Activated CD4-positive, alpha-beta T cell treated with anti-CD3 and anti-CD28 coated beads, Interleukin-2, amount 10 ng/mL, durations not matched to agents 7 days and 5 days (primary cell): ENCODE results near the gene PRKN. TPM values are rescaled to one million over a fixed set of nuclear protein-coding genes. Genes with fewer than 3 reads are reported as not detected.

Experiments
- CTCF ChIA-PET: fragments of 350-600 bp; sonication (Branson Sonifier 250); formaldehyde crosslinking; loops from one replicate; lab custom pipeline; 2021; ENCODE audit warnings: antibody characterized with exemption; lab: Charles Lee
- POLR2A ChIA-PET: fragments of 350-600 bp; sonication (Branson Sonifier 250); formaldehyde crosslinking; loops from one replicate; lab custom pipeline; 2021; ENCODE audit warnings: antibody characterized with exemption; lab: Charles Lee
- DNase-seq: peaks from one replicate; pipeline ENCODE4 v3.0.0-alpha.2; 2020
- H3K27ac Mint-ChIP-seq: one replicate; pipeline ENCODE4 v1.8.0; 2021; ENCODE audit warnings: mild to moderate bottlenecking, moderate library complexity, mixed read lengths
- H3K27me3 Mint-ChIP-seq: one replicate; pipeline ENCODE4 v1.8.0; 2021; ENCODE audit warnings: mixed read lengths
- H3K36me3 Mint-ChIP-seq: one replicate; pipeline ENCODE4 v1.8.0; 2021; ENCODE audit warnings: low read depth, mixed read lengths
- H3K4me1 Mint-ChIP-seq: one replicate; pipeline ENCODE4 v1.8.0; 2021; ENCODE audit warnings: mixed read lengths
- H3K4me3 Mint-ChIP-seq: one replicate; pipeline ENCODE4 v1.8.0; 2021; ENCODE audit warnings: mild to moderate bottlenecking, moderate library complexity, mixed read lengths
- H3K9me3 Mint-ChIP-seq: one replicate; pipeline ENCODE4 v1.8.0; 2021; ENCODE audit warnings: mixed read lengths
- total RNA-seq, 2 experiments: library from RNA; stranded (reverse); gene quantifications; one replicate each; pipeline ENCODE4 v1.2.3, GENCODE V29; 2021

PRKN gene
- total RNA-seq, 2 experiments from 2014 or later: 0.77 to 0.94 TPM

DNA sequence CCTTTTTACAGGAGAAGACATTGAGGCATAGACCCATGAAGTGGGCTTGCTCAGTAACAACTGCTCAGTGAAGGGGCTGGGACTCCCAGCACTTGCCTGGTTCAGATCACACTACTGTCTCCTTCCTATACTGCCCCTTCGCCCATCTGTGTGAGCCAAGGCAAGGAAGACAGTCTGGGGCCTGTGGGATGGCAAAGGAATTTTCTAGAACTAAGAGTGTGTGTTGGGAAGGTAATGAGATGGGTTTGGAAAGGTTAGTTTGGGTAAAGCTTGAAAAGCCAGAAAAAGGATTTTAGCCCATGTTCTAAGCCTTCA is 1240.4 kb downstream of the PRKN start:
- ChIA-PET POLR2A (no interaction called here), CTCF (no interaction called here)

DNA sequence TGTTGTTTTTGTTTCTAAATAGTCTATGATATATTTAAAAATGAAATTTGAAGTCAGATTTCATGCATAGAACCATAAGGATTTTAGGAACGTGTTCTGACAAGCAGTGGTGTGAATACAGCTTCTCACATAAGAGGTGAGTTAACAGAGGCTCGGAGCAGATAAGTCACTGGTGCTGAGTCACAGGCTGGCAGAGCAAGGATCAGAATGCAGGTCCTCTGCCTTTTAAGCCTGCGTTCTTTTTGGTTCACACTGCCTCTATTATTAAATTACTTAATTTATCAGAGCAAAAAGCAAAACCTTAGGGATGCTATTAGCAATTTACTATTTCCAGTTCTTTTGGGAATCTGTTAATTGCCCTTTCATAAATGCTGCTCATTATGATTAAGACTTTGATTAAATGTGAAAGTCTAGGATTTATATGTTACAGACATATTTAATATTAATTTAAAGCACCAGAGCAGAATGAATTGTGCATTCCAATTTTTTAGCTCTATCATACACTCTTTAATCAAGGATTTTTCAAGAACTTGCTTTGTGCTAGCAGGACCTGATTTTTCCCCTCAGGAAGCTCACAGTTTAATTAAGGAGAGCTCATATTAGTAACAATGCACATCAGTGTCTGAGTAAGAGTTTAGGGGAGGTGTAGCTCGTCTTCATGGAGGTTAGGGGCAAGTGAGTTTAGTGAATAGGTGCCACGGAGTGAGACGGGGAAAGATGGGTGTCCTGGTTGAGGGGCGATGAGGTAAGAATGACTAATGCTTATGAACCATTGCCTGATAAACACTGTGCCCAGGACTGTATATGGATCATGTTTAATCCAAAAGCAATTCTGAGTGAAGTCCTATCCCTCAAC is 1241.0 kb downstream of the PRKN start:
- ChIA-PET CTCF (no interaction called here), POLR2A (no interaction called here)
- no peaks in the 10 kb centered on the region for H3K36me3 Mint-ChIP-seq
- DNase-seq: no peak
- H3K4me1 Mint-ChIP-seq: no peaks in the 10 kb centered on the region
- peaks cover 2% of the 10 kb centered on the region for H3K27me3 Mint-ChIP-seq
- H3K9me3 Mint-ChIP-seq: no peaks in the 10 kb centered on the region
- H3K4me3 Mint-ChIP-seq: no peak overlapping the region
- no peak overlapping the region for H3K27ac Mint-ChIP-seq

More for the DNA sequence above, 1240.4 kb downstream of the PRKN start:
- Mint-ChIP-seq H3K9me3 (no peaks in the 10 kb centered on the region), H3K36me3 (no peaks in the 10 kb centered on the region), H3K27me3 (peaks cover 2% of the 10 kb centered on the region), H3K27ac (no peak overlapping the region), H3K4me1 (no peaks in the 10 kb centered on the region), H3K4me3 (no peak overlapping the region)
- DNase-seq: no peak

DNA sequence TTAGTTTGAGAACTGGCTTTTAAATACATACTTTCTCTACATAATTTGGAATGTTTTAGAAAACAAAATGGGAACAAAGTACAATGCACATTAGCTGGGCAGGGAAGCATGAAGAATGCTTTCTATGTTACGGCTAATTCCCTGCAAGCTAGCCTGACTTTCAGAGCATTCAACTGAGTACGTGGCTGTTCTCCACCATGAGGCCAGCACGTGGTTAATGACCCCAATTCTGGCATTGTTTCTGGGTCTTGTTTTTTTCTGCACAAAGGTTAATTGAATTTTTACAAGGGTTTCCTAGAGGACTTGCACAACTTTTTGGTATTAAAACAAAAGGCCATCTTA is 1245.1 kb downstream of the PRKN start:
- CTCF ChIA-PET: no interaction called here
- H3K9me3 Mint-ChIP-seq: no peaks in the 10 kb centered on the region

DNA sequence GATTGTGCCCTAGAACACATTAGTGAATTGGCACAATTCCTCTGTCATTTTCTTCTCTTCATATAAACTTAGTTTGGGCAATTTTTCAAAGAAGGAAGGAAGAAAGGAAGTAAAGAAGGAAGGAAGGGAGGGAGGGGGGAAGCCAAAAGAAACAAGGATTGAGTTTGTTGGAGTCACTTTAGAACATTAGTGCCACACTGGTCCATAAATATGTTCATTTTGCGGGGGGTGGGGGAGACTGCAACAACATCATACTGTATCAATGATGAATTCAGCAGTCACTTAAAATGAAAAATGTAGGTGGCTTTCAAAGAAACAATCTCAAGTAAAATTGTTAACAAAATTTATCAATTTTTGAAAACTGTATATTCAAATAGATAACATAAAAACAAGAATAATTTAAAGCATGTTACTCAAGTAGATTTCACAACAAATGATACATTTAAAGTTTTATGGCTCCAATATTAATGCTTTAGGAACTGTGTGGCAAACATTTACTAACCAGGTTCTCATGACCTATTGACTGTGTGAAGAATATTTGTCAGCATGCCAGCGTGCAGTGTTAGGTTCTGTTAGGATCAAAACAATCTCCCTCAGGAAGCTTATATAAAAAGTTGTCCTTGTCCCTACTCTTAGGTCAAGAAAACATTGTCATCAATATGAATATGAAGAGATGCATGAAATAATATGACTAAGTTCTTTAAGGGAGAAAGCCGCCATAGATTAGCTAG is 1245.6 kb downstream of the PRKN start:
- H3K36me3 Mint-ChIP-seq: no peaks in the 10 kb centered on the region
- DNase-seq: no peak
- no peak overlapping the region for H3K4me3 Mint-ChIP-seq
- no peaks in the 10 kb centered on the region for H3K4me1 Mint-ChIP-seq
- CTCF ChIA-PET: no interaction called here
- peaks cover 2% of the 10 kb centered on the region for H3K27me3 Mint-ChIP-seq
- POLR2A ChIA-PET: no interaction called here
- H3K9me3 Mint-ChIP-seq: no peaks in the 10 kb centered on the region
- no peak overlapping the region for H3K27ac Mint-ChIP-seq

More for the DNA sequence above, 1245.1 kb downstream of the PRKN start:
- Mint-ChIP-seq H3K4me1 (no peaks in the 10 kb centered on the region), H3K27me3 (peaks cover 2% of the 10 kb centered on the region), H3K27ac (no peak overlapping the region), H3K36me3 (no peaks in the 10 kb centered on the region), H3K4me3 (no peak overlapping the region)
- no peak for DNase-seq
- POLR2A ChIA-PET: no interaction called here

DNA sequence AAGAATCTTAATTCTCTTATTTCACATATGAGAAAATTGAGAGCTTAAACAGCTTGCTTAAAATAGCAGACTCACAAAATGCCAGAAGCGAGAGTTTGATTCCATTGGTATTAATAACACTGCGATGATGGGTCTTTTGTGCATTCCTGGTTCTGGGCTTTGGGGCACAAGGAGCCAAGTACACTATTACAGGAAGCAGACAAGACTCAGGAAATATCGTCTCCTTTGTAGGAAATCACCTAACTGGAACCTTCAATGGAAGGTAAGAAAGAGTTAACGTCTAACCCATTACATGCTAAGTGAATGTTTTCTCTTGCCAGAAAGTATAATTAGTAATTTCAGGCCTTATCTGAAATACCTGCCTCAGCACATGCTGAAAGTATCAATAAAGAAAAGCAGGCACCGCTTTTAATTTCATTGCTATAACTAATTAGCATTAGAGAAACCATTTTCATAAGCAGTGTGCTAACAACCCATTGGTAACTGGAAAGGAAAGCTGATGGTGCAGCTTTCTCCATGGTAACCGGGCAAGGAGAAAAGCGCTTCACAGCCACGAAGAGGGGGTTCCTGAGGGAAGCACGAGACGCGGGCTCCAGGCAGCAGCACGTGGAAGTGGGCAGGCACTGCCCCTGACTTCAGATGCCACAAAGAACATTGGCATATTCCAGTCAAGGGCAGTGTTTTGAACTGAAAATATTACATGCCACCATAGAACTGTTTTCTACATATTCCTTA is 1247.0 kb downstream of the PRKN start:
- H3K4me1 Mint-ChIP-seq: no peaks in the 10 kb centered on the region
- no peak overlapping the region for H3K27ac Mint-ChIP-seq
- CTCF ChIA-PET: no interaction called here
- no peaks in the 10 kb centered on the region for H3K27me3 Mint-ChIP-seq
- DNase-seq: no peak
- H3K4me3 Mint-ChIP-seq: no peak overlapping the region
- POLR2A ChIA-PET: no interaction called here
- H3K9me3 Mint-ChIP-seq: no peaks in the 10 kb centered on the region
- no peaks in the 10 kb centered on the region for H3K36me3 Mint-ChIP-seq

DNA sequence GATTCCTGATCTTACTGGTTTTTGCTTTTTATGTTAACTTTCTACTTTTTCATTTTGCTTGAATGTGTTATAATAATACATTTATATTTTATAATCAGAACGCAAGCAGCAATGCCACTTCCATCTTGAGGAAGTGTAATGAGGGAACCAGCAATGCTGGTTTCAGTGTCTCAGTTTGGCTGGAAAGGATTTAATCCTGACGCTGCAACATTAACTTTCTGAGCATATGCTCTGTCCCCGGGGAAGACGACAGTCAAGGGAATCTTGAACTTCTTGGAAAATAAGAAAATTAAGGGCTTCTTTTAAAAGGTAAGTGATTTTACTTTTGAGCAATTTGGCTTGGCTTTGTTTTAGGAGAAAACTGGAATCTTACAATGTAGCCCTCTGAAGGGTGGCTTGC is 1248.2 kb downstream of the PRKN start:
- Mint-ChIP-seq H3K9me3 (no peaks in the 10 kb centered on the region), H3K27ac (no peak overlapping the region), H3K4me3 (no peak overlapping the region), H3K36me3 (no peaks in the 10 kb centered on the region), H3K27me3 (no peaks in the 10 kb centered on the region), H3K4me1 (no peaks in the 10 kb centered on the region)
- ChIA-PET CTCF (no interaction called here), POLR2A (no interaction called here)
- DNase-seq: no peak

DNA sequence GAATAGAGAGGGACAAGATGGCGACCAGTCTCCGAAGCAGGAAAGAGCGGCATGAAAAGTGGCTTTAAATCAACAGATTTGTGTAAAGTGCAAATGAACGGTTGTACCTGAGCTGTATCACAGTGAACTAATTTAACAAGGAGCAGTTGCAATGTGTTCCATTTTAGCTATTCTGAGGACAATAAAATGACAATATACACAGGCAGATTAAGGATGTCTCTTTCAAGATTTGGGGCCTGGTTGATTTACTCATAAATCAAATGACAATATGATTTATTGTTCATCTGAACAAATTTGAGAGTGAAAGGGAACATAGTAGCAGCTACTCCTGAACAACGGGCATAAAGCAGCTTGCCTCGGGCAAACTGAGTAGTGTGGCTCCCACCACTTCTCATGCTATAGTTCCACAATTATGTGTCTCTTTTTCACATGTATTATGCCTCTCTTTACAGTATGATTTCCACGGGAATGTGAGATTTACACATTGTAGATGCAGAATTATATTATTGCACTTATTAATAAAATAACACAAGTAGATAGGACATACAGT is 1249.6 kb downstream of the PRKN start:
- POLR2A ChIA-PET: no interaction called here
- no peaks in the 10 kb centered on the region for H3K9me3 Mint-ChIP-seq
- H3K36me3 Mint-ChIP-seq: no peaks in the 10 kb centered on the region
- H3K4me1 Mint-ChIP-seq: no peaks in the 10 kb centered on the region
- H3K27me3 Mint-ChIP-seq: no peaks in the 10 kb centered on the region
- no peak for DNase-seq
- H3K27ac Mint-ChIP-seq: no peak overlapping the region
- H3K4me3 Mint-ChIP-seq: no peak overlapping the region
- CTCF ChIA-PET: interaction anchor here (0.6 kb wide), 1 partner anchor 1043 kb away, joined by 3 read pairs; no protein-coding TSS in a partner anchor

DNA sequence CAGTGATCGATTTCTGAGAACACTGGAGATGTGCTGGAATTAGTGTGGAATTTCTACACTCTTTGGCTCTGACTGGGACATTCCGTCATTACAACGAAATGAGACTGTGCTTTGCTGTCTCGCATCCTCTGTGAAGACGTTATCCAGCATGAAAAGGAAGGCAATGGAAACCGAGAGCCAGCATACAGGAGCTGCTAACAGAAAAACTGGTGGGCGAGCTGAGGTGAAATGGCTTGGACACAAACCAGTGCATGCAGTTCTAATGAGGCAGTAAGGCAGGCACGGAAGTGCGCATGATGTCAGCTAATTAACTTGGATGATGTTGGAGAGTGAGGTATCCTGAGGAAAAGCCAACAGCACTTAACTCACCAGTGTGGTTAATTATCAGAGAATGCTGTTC is 1250.9 kb downstream of the PRKN start:
- no peak overlapping the region for H3K27ac Mint-ChIP-seq
- H3K9me3 Mint-ChIP-seq: no peaks in the 10 kb centered on the region
- no peak overlapping the region for H3K4me3 Mint-ChIP-seq
- POLR2A ChIA-PET: no interaction called here
- no peaks in the 10 kb centered on the region for H3K4me1 Mint-ChIP-seq
- H3K27me3 Mint-ChIP-seq: no peaks in the 10 kb centered on the region
- CTCF ChIA-PET: no interaction called here
- DNase-seq: no peak
- no peaks in the 10 kb centered on the region for H3K36me3 Mint-ChIP-seq

DNA sequence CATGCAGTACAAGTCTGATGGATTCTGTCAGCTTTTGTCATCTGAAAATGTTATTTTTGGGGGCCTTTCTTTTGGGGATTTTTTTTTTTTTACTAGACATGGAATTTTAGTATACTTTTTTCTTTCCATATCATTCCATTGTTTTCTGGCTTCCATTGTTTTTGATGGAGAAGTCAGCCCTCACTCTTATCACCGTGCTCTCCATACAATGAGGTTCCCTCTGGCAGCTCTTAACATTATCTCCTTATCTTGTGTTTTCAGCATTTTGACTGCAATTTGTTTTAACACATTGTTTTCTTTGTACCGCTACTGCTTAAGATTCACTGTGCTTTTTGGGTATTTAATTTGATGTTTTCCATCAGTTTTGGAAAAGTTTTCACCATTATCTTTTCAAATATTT is 1262.2 kb downstream of the PRKN start:
- H3K36me3 Mint-ChIP-seq: no peaks in the 10 kb centered on the region
- ChIA-PET POLR2A (no interaction called here), CTCF (no interaction called here)
- no peak overlapping the region for H3K4me3 Mint-ChIP-seq
- no peaks in the 10 kb centered on the region for H3K27me3 Mint-ChIP-seq
- H3K9me3 Mint-ChIP-seq: no peaks in the 10 kb centered on the region
- no peak overlapping the region for H3K27ac Mint-ChIP-seq
- no peak for DNase-seq
- no peaks in the 10 kb centered on the region for H3K4me1 Mint-ChIP-seq

DNA sequence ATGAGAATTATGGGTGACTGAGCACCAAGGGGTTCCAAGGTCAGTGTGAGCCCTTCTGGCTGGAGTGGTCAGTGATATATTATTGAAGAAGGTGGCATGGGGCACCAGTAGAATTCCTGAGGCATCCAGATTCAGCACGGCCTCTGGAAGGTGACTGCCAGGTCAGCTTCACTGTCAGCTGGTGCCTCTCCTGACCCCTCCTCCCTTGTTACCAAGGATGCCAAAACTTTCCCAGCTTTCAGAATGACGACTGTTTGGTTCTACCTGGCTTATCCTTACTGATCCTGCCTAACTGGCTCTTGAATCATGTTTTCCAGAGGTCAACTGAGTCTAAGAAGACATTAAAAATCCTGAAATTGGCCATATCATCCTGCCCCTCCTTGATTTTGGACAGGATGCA is 1264.5 kb downstream of the PRKN start:
- ChIA-PET CTCF (no interaction called here), POLR2A (no interaction called here)
- H3K27me3 Mint-ChIP-seq: no peaks in the 10 kb centered on the region
- H3K36me3 Mint-ChIP-seq: no peaks in the 10 kb centered on the region
- H3K9me3 Mint-ChIP-seq: no peaks in the 10 kb centered on the region
- H3K4me3 Mint-ChIP-seq: no peak overlapping the region
- H3K27ac Mint-ChIP-seq: no peak overlapping the region
- no peak for DNase-seq
- H3K4me1 Mint-ChIP-seq: peaks cover 14% of the 10 kb centered on the region

DNA sequence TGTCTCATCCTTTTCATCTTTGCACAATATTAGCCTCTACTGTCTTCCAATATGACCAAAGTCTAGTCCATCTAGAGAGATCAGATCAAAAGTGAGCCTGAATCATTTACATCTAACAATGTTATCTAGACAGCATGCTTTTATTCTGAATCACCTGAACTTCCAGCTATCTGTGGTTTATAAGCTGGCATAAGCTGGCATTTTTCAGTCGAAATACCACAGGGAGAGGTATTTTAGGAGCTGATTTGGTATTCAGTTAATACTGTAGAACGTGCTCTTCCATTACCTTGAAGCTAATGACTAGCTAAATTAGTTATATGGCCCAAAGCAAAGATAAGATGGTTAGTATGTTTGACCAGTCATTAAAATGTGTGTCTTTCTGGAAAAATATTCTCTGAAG is 1265.4 kb downstream of the PRKN start:
- CTCF ChIA-PET: no interaction called here
- Mint-ChIP-seq H3K9me3 (no peaks in the 10 kb centered on the region), H3K4me1 (peaks cover 17% of the 10 kb centered on the region), H3K36me3 (no peaks in the 10 kb centered on the region), H3K27ac (no peak overlapping the region), H3K4me3 (no peak overlapping the region), H3K27me3 (no peaks in the 10 kb centered on the region)
- POLR2A ChIA-PET: no interaction called here
- DNase-seq: no peak

DNA sequence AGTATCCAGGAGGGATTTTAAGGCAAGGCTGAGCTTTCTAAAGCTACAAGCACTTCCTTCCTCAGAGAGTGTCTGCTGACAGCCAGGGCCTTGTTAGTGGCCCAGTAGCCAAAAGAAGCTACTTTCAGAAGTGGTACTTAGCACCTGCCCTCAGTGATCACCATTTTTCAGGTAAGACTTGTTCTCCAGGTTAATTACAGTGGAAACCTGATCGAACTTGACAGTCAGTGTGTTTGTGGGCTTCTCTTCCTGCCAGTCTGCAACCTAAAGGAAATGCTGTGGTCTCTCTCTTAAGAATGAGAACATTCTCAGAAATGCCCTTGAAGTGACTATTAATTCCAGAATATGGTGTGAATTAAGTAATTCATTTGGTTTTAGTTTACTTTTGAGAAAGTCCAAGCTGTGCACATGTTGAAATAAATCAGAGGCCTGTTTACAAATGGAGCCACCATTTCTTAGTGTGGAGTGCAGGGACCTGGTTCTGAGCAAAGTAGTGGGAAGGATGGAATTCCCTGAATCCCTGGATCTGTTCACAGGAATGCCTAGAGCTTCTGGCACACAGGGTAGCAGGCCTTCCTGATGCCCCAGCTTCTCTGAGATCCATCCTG is 1268.5 kb downstream of the PRKN start:
- ChIA-PET CTCF (interaction anchor here (0.5 kb wide), 1 partner anchor 643 kb away, joined by 3 read pairs; no protein-coding TSS in a partner anchor), POLR2A (no interaction called here)
- Mint-ChIP-seq H3K27me3 (no peaks in the 10 kb centered on the region), H3K36me3 (no peaks in the 10 kb centered on the region), H3K9me3 (no peaks in the 10 kb centered on the region), H3K4me1 (peaks cover 17% of the 10 kb centered on the region), H3K27ac (no peak overlapping the region), H3K4me3 (no peak overlapping the region)
- no peak for DNase-seq
